GM21786 (cell line): ENCODE data around the gene C19orf12.
"Not testable (repeated sequence)": the region's sequence is repeated elsewhere in the genome, so short reads cannot be mapped to it uniquely, and the experiment has no call there.

Experiments used
- ATAC-seq: cut with Tn5 transposase; IDR thresholded peaks from one replicate; pipeline ENCODE4 v1.9.1; 2021; ENCODE audit not compliant: unreplicated experiment

C19orf12 gene

GRCh38 chr19:29731331-29731850 is 16.3 kb upstream of the C19orf12 start:
- ATAC-seq, result no peak

- no peak for ATAC-seq
Observed at GRCh38 chr19:29727906-29728305, 12.8 kb upstream of the C19orf12 start.

- ATAC-seq, result no peak
Observed at GRCh38 chr19:29724746-29725145, 9.7 kb upstream of the C19orf12 start.

- ATAC-seq, result no peak
Observed at GRCh38 chr19:29724102-29724641, 9.1 kb upstream of the C19orf12 start.

- ATAC-seq, result no peak
Observed at GRCh38 chr19:29717051-29717450, 2.0 kb upstream of the C19orf12 start.

GRCh38 chr19:29715701-29716581 is 880 bp upstream of the C19orf12 start:
- ATAC-seq, result no peak

GRCh38 chr19:29714371-29714952 is 599 bp downstream of the C19orf12 start:
- peak; percentile 15 for ATAC-seq

GRCh38 chr19:29712744-29713516 is 2.1 kb downstream of the C19orf12 start:
- ATAC-seq, result no peak

- no peak for ATAC-seq
Observed at GRCh38 chr19:29711584-29712132, 3.4 kb downstream of the C19orf12 start.

- not testable (repeated sequence) for ATAC-seq
Observed at GRCh38 chr19:29709440-29709798, 5.6 kb downstream of the C19orf12 start.

- ATAC-seq, result no peak
Observed at GRCh38 chr19:29708554-29709439, 6.3 kb downstream of the C19orf12 start.

GRCh38 chr19:29706635-29707034 is 8.4 kb downstream of the C19orf12 start:
- no peak for ATAC-seq

GRCh38 chr19:29705706-29706105 is 9.4 kb downstream of the C19orf12 start:
- ATAC-seq, result no peak

GRCh38 chr19:29704562-29705558 is 10.2 kb downstream of the C19orf12 start:
- peak; percentile 65 for ATAC-seq

GRCh38 chr19:29702963-29703320 is 12.1 kb downstream of the C19orf12 start:
- no peak for ATAC-seq

- no peak for ATAC-seq
Observed at GRCh38 chr19:29702161-29702962, 12.7 kb downstream of the C19orf12 start.

- ATAC-seq, result no peak
Observed at GRCh38 chr19:29700498-29700897, 14.6 kb downstream of the C19orf12 start.

- ATAC-seq, result no peak
Observed at GRCh38 chr19:29699861-29700260, 15.2 kb downstream of the C19orf12 start.
